Fibroblast of lung (primary cell): ENCODE measurements around the gene RMI1.

Source experiments
- CTCF ChIP-seq, 2 donors: IDR thresholded peaks in 1 of 2; conservative IDR thresholded peaks in 1 of 2; 1 replicate in 1 of 2; 2 replicates in 1 of 2; pipeline ENCODE4 v1.5.1; 2011 to 2012; ENCODE audit warnings: low read length in 2 of 2, control low read depth in 1 of 2, inconsistent platforms in 1 of 2, low read depth in 1 of 2, mild to moderate bottlenecking in 1 of 2
- EZH2 ChIP-seq: IDR thresholded peaks from 2 replicates; pipeline ENCODE4 v1.5.1; 2012; ENCODE audit warnings: low read length, control low read depth, mild to moderate bottlenecking; ENCODE audit errors: missing control alignments

- TF ChIP-seq CTCF (conservative IDR thresholded peaks at IDR 0.05 in 1 of 2, IDR thresholded peaks at IDR 0.05 in 1 of 2; ENCODE audit: low read depth in 1 of 2, low read length in 2 of 2), result no peak
- TF ChIP-seq EZH2, result no peak
Measured at GRCh38 chr9:83966209-83966582, 14.4 kb upstream of the RMI1 start.
